ENCODE results near the gene SCNN1A.

- TF ChIP-seq CTCF (IDR thresholded peaks at IDR 0.05) = no peak
- no peak for TF ChIP-seq EP300 (IDR thresholded peaks at IDR 0.05)
- TF ChIP-seq POLR2A (IDR thresholded peaks at IDR 0.05) = no peak
Observed at GRCh38 chr12:6358881-6359280, 16.5 kb downstream of the SCNN1A start.

All from tibial nerve (tissue), 4 donors.